Activated CD4-positive, CD25-positive, alpha-beta regulatory T cell treated with anti-CD3 and anti-CD28 coated beads, Interleukin-2, amount 50 U/mL, for 72 hours (primary cell): Measurements from ENCODE around the gene KCNS3.

Experiments used
- DNase-seq: peaks from one replicate; pipeline ENCODE4 v3.0.0; 2021

Gene KCNS3

DNA sequence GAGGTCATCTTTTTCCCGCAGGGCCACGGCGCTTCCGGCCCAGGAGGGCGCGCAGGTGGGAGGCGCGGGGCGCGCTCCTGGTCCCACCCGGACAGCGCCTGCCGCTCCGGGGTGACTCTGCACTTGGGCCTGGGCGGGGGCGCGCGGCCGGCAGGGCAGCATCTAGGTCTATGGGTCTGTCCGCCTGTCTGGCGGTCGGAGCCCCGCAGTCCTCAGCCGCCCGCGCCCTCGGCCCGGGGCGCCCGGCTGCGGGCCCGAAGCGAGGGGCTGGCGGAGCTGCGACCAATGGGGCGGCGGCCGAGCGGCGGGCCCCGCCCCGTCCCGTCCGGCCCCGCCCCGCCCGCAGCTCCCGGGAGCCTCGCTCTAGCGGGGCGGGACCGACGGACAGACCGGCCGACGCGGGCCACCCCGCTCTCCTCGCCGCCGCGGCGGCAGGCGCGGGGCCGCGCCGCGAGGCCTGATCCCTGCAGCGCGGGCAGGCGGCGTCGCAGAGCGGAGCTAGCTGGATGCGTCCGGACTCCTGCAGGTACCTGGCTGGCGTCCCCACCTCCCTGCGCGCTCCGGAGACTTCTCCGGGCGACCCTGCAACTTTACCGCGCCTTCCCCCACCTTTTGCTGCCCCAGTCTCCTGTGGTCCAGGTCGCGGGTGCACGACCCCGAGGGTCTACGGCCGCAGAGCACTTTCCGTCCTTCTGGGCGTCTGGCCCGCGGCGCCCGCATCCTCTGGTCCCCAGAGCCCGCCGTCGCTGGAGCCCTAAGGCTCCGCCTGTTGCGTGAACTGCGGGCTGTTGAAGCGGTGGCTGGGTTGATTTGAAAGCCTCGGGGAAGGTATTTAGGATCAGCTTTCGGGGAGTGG is at the start of gene KCNS3:
TSS of gene KCNS3 (plus strand) at position 387 of the 856 bp plus-strand sequence. CDS start 52,342 bp downstream, outside the sequence.
- no peak for DNase-seq

GRCh38 chr2:17830053-17831034 is 48.1 kb upstream of the KCNS3 start:
- peak; percentile 58 for DNase-seq

DNA sequence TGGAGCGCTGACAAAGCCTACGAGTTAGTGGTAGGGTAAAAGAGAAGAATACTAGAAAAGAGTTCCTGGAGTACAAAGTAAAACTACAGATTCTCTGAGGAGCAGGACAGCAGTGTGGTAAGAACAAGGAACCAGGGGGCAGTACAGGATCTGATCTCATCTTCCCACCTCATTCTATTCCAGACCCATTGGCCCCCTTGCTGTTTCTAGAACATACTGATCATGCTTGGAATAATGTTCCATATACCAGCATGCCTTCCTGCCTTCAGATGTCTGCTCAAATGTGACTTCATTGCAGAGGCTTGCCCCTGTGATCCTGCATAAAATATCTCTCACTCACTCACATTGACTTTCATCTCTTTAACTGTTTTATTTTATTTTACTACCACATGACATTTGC is 43.0 kb upstream of the KCNS3 start:
- DNase-seq: no peak

- no peak for DNase-seq
Observed at GRCh38 chr2:17839959-17840358, 38.5 kb upstream of the KCNS3 start.

GRCh38 chr2:17843457-17843856 is 35.0 kb upstream of the KCNS3 start:
- no peak for DNase-seq

- no peak for DNase-seq
Observed at GRCh38 chr2:17845806-17846205, 32.7 kb upstream of the KCNS3 start.

DNA sequence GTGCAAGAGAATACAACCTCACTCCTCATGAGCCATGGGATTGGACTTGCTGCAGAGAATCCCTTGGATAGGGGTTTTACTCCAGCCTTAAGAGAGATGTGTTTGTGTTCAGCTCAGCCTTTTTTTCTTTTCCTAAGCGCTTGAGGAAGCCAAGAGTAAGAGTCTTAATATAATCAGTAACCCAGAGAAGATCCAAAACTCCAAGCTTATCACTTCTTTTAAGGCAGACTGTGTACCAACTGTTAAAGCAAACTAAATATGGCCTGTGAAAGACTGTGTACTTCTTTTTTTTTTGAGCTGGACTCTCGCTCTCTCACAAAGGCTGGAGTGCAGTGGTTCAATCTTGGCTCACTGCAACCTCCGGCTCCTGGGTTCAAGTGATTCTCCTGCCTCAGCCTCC is 31.8 kb upstream of the KCNS3 start:
- DNase-seq: no peak

GRCh38 chr2:17847236-17847635 is 31.2 kb upstream of the KCNS3 start:
- no peak for DNase-seq

- DNase-seq: no peak
Observed at GRCh38 chr2:17849275-17849674, 29.2 kb upstream of the KCNS3 start.

DNA sequence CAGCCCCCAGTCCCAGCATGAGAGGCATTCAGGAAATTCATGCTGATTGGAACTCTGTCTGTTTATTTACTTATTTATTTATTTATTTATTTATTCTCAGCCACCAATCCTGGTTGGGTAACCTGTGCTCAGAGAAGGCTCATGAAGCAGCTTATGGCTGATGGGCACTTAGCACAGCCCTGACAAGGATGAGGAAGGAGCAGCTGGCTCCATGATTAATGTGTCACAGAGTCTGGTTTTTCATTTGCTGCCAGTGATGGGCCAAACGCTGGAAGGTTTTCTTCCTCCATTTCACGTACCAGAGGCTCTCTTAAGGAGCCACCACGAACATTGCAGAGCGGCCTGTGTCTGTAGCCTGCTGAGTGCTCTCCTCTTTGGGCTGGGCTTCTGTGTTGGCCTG is 28.3 kb upstream of the KCNS3 start:
- DNase-seq: no peak

DNA sequence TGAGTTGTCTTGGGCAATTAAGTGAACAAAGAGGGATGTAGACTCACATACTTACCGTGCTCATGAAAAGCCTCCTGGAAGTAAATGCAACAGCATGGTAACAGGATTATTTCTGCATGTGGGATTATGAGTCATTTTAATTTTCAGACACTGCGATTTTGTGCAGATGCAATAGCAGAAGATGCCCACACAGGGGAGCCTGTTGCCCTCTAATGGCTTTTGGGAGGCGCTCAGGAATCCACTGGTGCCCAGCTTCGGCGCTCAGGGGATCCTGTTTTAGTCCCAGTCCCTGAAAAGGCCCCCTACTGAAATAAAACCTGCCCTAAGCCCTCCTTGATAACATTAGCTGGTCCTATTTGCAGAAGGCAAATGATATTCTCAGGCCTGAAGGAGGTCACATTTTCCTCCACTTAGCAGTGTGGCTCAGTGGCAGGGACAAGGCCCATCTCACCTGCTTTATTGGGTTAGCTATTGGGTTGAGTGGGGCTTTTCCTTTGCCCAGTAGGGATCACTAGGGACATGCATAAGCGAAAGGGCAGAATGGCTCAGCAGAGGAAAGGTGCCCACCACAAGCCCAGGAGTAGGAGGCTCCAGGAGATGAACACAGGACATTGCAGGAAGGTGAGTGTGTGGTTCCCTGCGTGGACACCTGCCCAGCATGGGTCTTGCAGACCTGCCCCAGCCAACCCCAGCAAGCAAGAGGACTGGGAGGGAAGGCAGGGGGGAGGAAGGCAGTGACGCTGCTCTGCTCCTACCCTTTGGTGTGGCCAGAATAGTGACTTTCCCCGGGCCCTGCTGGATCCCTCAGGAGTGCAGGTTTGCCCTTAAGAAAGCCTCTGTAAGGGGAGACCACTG is 26.5 kb upstream of the KCNS3 start:
- DNase-seq: no peak

DNA sequence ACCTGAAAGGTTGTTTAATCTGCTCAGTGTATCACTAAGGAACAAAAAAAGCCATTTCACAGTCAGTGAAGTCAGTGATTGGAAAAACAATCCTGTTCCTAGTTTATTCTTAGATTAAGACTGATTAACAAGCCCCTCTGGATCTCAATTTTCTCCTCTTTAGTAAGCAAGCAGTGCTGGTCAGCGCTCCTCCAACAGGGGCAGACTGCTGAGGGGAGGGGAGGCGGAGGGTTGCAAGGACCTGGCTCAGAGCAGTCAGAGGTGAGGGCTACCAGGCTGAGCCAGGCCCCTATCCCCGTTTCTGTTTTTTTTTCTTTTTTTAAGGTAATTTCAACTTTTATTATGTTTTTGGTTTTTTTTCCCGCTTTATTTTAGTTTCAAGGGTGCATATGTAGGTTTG is 24.7 kb upstream of the KCNS3 start:
- no peak for DNase-seq

- DNase-seq: no peak
Observed at GRCh38 chr2:17857021-17857420, 21.4 kb upstream of the KCNS3 start.

- no peak for DNase-seq
Observed at GRCh38 chr2:17858064-17858463, 20.4 kb upstream of the KCNS3 start.

- DNase-seq: no peak
Observed at GRCh38 chr2:17863539-17863938, 14.9 kb upstream of the KCNS3 start.

- DNase-seq: no peak
Observed at GRCh38 chr2:17864676-17865075, 13.8 kb upstream of the KCNS3 start.

- no peak for DNase-seq
Observed at GRCh38 chr2:17867133-17867532, 11.3 kb upstream of the KCNS3 start.

GRCh38 chr2:17869128-17869527 is 9.3 kb upstream of the KCNS3 start:
- no peak for DNase-seq

- DNase-seq: no peak
Observed at GRCh38 chr2:17871639-17872038, 6.8 kb upstream of the KCNS3 start.

DNA sequence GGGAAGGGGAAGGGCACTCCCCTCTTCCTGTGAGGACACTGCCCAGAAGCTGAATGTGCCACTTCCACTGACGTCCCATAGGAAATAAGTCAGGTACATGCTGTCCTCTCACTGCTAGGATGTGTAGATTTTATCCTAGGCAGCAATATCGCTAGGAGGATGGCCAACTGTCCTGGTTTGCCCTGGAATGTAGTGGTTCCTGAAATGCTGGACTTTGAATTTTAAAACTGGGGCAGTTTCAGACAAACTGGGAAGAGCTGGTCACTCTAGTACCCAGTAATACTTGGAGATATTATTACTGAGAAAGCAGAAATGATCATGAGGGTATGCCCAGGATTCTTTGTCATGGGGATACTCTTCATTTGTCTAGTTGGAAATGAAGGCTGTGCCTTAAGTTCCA is 5.4 kb upstream of the KCNS3 start:
- no peak for DNase-seq

DNA sequence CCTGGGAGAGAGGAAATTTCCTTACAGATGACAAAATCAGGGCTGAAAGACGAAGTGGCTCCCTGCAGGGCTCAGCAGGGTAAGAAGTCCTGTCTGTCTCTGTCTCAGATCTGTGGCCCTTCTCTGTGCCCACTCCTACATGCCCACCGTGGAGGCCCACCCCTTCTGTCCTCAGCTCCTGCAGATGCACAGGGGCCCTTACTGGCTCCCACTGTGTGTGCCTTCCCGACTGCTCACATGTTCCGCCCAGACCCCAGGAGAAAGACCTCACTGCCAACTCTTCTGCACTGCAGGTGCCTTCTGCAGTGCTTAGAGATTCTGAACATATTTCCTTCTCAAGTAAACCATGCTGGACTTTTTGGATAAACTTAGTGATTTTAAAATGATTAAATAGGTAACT is 1.9 kb upstream of the KCNS3 start:
- no peak for DNase-seq

GRCh38 chr2:17877811-17878280 is 621 bp upstream of the KCNS3 start:
- no peak for DNase-seq
